Endothelial cell (in vitro differentiated cells): ENCODE measurements around the gene GALNT18. TPM values are rescaled to one million over a fixed set of nuclear protein-coding genes. Genes with fewer than 3 reads are reported as not detected.

Source experiments
- DNase-seq: peaks from one replicate; pipeline ENCODE4 v3.0.0; 2021; ENCODE audit warnings: low spot score
- H3K27ac Mint-ChIP-seq: one replicate; pipeline ENCODE4 v1.8.0; 2021; ENCODE audit warnings: mixed read lengths, inconsistent platforms; ENCODE audit not compliant: unreplicated experiment
- H3K27me3 Mint-ChIP-seq: one replicate; pipeline ENCODE4 v1.8.0; 2021; ENCODE audit warnings: mild to moderate bottlenecking, moderate library complexity, mixed read lengths, inconsistent platforms; ENCODE audit not compliant: unreplicated experiment
- H3K36me3 Mint-ChIP-seq: one replicate; pipeline ENCODE4 v1.8.0; 2021; ENCODE audit warnings: mild to moderate bottlenecking, low read depth, mixed read lengths, inconsistent platforms; ENCODE audit not compliant: unreplicated experiment
- H3K4me1 Mint-ChIP-seq: one replicate; pipeline ENCODE4 v1.8.0; 2021; ENCODE audit warnings: mild to moderate bottlenecking, mixed read lengths, inconsistent platforms; ENCODE audit not compliant: unreplicated experiment
- H3K4me3 Mint-ChIP-seq: one replicate; pipeline ENCODE4 v1.8.0; 2021; ENCODE audit warnings: mild to moderate bottlenecking, mixed read lengths, inconsistent platforms; ENCODE audit not compliant: unreplicated experiment
- H3K9me3 Mint-ChIP-seq: one replicate; pipeline ENCODE4 v1.8.0; 2021; ENCODE audit warnings: mixed read lengths, inconsistent platforms; ENCODE audit not compliant: unreplicated experiment
- CTCF ChIP-seq: fragments of 200-600 bp; sonication (generic); IDR thresholded peaks from one replicate; pipeline ENCODE4 v1.5.0; 2021; ENCODE audit warnings: antibody characterized with exemption; ENCODE audit not compliant: unreplicated experiment
- total RNA-seq: library from RNA; stranded (reverse); fragmentation: NEBNext Ultra II Directional; extraction: Animal tissue kit (Norgen Biotek cat#: 25700); gene quantifications from one replicate; pipeline ENCODE4 v1.2.1, GENCODE V29; 2021; ENCODE audit not compliant: unreplicated experiment

GALNT18 gene
- total RNA-seq, 1 donor from 2014 or later = 87.6 TPM

- Mint-ChIP-seq H3K36me3 (peaks cover 14% of the 10 kb centered on the region), H3K27ac (no peak overlapping the region), H3K27me3 (peaks cover 3% of the 10 kb centered on the region), H3K4me1 (peaks cover 17% of the 10 kb centered on the region), H3K9me3 (no peaks in the 10 kb centered on the region), H3K4me3 (no peak overlapping the region)
- no peak for DNase-seq
- TF ChIP-seq CTCF = no peak
Observed at GRCh38 chr11:11476971-11477645, 144.7 kb downstream of the GALNT18 start.

GRCh38 chr11:11476499-11476898 lies 145.3 kb downstream of the GALNT18 start:
- H3K4me1 Mint-ChIP-seq = peaks cover 18% of the 10 kb centered on the region
- no peaks in the 10 kb centered on the region for H3K9me3 Mint-ChIP-seq
- no peak for TF ChIP-seq CTCF
- H3K27me3 Mint-ChIP-seq = peaks cover 3% of the 10 kb centered on the region
- no peak for DNase-seq
- H3K4me3 Mint-ChIP-seq = no peak overlapping the region
- H3K27ac Mint-ChIP-seq = no peak overlapping the region
- peaks cover 10% of the 10 kb centered on the region for H3K36me3 Mint-ChIP-seq

- H3K27me3 Mint-ChIP-seq = peaks cover 6% of the 10 kb centered on the region
- H3K36me3 Mint-ChIP-seq = peaks cover 22% of the 10 kb centered on the region
Observed at GRCh38 chr11:11472106-11472505, 149.7 kb downstream of the GALNT18 start.

GRCh38 chr11:11471201-11471600 lies 150.6 kb downstream of the GALNT18 start:
- H3K9me3 Mint-ChIP-seq = no peaks in the 10 kb centered on the region
- H3K27ac Mint-ChIP-seq = no peak overlapping the region
- peak overlapping the region; percentile 27 for H3K4me3 Mint-ChIP-seq
- H3K36me3 Mint-ChIP-seq = peaks cover 22% of the 10 kb centered on the region
- H3K27me3 Mint-ChIP-seq = peaks cover 6% of the 10 kb centered on the region
- TF ChIP-seq CTCF = no peak
- no peak for DNase-seq
- H3K4me1 Mint-ChIP-seq = peaks cover 23% of the 10 kb centered on the region

More at GRCh38 chr11:11472106-11472505, 149.7 kb downstream of the GALNT18 start:
- no peak for TF ChIP-seq CTCF
- Mint-ChIP-seq H3K27ac (no peak overlapping the region), H3K4me3 (peak overlapping the region; percentile 21), H3K9me3 (no peaks in the 10 kb centered on the region), H3K4me1 (peaks cover 26% of the 10 kb centered on the region)
- DNase-seq = no peak

GRCh38 chr11:11468954-11469353 lies 152.9 kb downstream of the GALNT18 start:
- Mint-ChIP-seq H3K9me3 (no peaks in the 10 kb centered on the region), H3K4me3 (no peak overlapping the region), H3K27ac (no peak overlapping the region), H3K27me3 (peaks cover 13% of the 10 kb centered on the region), H3K36me3 (peaks cover 17% of the 10 kb centered on the region), H3K4me1 (peaks cover 23% of the 10 kb centered on the region)
- DNase-seq = no peak
- no peak for TF ChIP-seq CTCF
